NCI-H146 treated with DMSO at 0.1 percent for 48 hours (cell line): ENCODE measurements around the gene CRTC1.
"Not testable (repeated sequence)": the region's sequence is repeated elsewhere in the genome, so short reads cannot be mapped to it uniquely, and the experiment has no call there.

Experiments used
- DNase-seq: peaks from one replicate; lab custom pipeline; 2025; ENCODE audit not compliant: unreplicated experiment; lab: John Stamatoyannopoulos, UW

CRTC1 gene

DNA sequence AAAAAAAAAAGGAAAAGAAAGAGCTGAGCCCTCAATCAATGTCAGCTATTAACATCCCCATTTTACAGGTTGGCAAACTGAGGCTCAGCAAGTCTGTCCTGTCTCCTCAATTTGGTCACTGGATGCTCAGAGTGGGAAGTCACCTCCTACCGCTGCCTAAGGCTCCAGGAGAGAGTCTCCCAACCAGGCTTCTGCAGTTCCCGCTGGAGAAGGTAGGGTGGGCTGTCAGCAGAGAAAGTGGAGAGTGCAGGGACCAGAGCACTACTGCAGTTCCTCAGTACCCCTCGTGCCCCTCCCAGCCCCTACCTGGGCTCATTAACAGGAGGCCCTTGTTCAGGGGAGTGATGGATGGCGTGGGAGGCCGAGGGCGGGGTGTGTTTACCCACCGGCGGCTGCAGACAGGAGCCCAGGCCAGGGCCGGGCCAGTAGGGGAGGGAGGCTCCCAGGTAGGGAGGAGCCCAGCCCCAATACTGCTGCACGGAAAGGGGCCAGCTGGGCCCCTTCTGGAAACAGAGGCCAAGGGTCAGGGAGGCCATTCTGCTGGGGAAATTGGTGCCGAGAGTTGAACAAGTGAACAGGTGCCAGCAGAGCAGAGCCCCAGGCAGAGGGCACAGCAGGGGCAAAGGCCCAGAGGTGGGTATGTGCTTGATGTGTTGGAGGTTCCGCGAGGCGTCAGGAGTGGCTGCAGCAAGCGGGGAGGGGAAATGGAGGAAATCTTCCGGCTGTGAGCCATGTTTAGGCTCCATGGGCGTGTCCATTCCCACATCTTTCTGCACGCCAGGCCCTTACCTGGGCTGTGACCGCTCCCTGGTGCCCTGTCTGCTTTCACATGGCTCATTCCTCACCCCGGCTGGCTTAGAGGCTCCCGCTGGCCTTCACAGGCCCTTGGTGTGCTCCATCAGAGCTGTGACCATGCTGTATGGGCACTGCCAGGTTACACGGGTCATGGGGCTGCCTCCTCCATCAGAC, 115.2 kb downstream of the CRTC1 start:
- DNase-seq: peak; percentile 52

DNA sequence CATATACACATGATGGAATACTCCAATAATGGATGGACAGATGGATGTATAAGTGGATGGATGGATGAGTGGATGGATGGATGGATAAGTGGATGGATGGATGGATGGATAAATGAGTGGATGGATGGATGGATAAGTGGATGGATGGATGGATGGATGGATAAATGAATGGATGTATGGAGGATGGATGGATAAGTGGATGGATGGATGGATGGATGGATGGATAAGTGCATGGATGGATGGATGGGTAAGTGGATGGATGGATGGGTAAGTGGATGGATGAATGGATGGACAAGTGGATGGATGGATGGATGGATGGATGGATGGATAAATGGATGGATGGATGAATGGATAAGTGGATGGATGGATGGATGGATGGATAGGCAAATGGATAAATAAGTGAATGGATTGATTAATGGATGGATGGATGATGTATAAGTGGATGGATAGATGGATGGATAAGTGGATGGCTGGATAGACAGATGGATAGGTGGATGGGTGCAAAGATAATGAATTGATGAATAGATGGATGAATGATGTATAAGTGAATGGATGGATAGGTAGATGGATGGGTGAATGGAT, 116.0 kb downstream of the CRTC1 start:
- no peak for DNase-seq

DNA sequence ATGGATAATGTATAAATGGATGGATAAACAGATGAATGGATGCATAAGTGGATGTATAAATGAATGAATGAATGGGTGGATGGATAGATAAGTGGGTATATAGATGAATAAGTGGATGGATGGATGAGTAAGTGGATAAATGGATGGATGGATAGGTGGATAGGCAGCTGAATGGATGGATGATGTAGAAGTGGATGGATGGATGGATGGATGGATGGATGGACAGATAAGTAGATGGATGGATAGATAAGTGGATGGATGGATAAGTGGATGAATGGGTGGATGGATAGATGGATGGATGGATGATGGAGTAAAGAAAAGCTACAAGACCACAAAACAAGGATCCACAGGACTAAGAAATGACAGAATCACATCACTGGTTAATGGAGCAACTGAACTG, 116.6 kb downstream of the CRTC1 start:
- no peak for DNase-seq

DNA sequence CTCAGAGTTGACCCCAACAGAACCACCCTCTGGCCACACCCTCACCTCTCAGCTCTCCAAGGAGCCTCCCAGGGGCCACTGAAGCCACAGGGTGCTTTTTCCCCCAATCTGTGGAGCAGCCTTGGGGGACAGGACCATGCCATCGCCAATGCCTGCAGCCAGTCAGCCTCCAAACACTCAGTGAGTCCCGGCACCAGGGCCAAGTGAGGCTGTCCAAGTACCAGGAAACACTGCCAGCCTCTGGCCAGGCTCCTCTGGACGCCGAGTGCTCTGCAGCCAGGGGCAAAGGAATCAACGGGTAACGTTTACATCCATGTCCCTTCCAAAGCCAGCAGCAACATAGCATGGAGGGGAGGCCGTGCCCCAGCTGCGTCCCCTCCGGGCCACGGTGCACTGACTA, 117.2 kb downstream of the CRTC1 start:
- DNase-seq: no peak

DNA sequence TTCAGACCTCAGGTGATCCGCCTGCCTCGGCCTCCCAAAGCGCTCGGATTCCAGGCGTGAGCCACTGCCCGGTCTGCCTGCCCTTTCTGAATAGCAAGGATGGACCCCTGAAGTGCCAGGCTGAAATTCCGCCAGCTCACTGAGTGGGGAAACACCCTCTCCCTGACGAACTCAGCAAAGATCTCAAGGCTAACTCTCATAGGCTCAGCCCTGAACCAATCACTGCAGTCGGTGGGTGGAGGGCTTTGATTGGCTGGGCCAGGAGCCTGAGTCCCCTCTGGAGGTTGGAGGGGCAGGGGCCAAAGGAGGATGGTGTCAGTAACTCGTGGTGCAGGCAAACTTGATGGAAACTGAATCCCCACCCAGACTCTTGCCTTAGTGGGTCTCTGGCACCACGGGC, 118.9 kb downstream of the CRTC1 start:
- DNase-seq: no peak

DNA sequence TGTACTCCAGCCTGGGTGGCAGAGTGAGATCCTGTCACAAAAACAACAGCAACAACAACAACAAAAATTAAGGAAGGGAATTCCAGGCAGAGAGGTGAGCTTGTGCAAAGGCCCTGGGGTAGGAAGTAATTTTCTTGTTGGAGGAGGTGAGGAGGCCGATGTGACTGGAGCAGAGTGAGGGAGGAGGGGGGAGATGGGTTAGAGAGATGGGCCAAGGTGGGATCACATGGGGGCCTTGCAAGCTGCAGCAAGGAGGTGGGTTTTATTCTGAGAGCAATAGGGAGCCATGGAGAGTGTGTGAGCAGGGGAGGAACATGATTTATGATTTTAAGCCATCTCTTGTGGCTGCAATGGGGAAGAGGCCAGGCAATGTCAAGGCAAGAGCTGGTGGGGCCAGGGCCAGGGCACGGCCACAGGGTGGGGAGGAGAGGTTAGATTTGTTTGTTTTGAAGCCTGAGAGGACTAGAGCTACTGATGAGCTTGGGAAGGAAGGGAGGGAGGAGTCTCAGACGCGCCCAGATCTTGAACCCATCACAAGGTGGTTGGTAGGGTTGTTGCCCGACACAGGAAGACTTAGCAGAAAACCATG, 120.2 kb downstream of the CRTC1 start:
- DNase-seq: no peak

DNA sequence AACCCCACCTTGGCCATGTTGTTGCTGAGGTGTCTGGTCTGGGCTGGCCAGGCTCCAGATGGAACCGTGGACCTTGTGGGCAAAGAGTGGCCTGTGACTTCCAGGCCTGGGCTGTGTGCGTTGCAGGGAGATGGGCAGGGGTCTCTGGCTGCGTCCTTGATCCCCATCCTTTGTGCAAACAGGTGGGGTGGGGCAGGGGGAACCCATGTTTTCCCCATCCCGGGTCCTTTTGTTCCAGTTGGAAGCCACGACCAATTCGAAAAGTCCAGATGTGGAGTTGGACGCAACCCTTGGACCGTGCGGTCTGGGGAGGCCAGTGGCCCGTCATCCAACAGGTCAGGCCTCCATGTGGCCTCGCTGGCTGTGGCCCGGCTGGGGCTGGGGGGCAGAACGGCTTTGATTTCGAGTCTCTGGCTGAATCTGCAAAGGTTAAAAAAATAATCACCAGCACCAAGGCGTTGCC, 120.7 kb downstream of the CRTC1 start:
- DNase-seq: no peak

DNA sequence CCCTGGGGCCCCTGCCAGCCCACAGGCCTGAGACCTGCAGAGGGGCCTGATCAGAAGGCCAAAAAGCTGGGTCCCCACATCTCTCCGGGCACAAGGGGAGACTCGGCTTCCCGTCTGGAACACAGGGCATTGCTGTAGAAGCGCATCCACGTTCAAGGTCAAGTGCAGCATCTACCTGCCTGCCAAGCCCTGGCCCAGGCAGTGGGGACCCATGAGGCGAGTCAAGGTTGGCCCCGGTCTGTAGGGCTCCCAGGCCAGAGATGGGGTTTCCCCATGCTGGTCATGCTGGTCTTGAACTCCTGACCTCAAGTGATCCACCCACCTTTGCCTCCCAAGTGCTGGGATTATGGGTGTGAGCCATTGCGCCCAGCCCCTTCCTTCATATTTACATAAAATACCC, 121.2 kb downstream of the CRTC1 start:
- no peak for DNase-seq

DNA sequence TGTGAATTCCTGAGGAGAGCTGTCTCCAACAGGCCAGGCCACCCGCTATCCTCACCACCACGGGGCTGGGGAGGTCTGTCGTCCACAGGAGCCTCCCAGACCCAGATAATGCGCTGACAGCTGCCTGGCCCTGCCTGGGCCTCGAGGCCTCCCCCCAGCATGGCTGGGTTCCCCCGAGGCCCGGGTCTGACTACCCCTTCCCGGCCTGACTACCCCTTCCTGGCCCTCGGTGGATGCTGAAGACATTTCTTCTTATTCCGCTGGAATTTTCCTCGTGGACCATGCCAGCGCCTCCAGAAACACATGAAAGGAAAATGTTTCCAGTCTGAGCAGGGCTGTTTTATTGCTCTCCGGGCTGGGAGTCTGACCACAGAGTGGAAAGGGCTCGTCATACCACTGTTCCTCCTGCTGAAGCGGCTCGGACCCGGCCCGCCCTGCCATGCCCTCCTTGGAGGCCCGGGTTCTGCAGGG, 124.4 kb downstream of the CRTC1 start:
- no peak for DNase-seq

DNA sequence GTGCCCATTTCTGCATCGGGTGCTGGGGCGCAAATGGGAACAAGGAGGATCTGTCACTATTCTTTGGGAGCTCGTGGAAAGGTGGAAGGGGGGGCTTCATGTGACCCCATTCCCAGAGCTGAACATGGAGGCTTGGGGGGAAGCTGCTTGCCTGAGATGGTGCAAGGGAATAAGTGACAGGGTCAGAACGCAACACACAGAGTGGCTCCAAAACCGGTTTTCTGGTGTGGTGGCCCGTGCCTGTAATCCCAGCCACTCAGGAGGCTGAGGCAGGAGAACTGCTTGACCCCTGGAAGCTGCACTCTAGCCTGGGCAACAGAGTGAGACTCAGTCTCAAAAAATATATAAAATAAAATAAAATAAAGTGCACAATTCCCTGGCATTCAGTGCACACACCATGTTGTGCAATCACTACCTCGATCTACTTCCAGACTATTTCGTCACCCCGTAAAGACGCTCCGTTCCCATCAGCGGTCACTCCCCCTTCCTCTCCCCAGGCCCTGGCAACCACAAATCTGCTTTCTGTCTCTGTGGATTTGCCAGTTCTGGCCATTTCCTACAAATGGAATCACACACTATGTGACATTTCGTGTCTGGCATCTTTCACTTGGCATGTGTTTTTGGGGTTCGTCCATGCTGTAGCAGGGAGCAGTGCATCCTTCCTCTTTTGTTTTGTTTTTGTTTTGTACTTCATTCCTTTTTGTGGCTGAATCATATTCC, 125.8 kb downstream of the CRTC1 start:
- DNase-seq: no peak

DNA sequence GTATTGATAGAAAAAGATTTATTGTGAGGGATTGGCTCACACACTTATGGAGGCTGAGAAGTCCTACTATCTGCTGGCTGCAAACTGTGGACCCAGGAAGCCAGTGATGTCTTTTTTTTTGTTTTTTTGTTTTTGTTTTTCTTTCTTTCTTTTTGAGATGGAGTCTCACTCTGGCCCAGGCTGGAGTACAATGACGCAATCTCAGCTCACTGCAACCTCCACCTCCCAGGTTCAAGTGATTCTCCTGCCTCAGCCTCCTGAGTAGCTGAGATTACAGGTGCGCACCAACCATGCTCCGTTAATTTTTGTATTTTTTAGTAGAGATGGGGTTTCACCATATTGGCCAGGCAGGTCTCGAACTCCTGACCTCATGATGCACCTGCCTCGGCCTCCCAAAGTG, 128.2 kb downstream of the CRTC1 start:
- not testable (repeated sequence) for DNase-seq

DNA sequence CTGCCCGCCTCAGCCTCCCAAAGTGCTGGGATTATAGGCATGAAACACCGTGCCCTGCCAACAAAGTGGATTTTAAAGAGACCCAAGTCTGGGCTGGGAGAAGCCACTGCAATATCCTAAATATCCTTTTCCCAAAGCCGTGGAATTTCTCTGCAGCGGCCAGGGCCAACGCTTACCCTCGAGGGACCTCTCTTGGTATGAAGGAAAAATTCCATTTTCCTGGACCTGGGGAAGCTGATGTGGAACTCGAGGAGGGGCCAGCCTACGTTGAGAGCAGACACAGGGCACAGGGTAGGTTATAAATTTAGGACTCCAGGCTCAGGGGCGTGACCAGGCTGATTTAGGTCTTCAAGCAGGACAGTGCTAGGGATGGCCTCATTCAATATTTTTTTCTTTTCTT, 130.6 kb downstream of the CRTC1 start:
- no peak for DNase-seq

DNA sequence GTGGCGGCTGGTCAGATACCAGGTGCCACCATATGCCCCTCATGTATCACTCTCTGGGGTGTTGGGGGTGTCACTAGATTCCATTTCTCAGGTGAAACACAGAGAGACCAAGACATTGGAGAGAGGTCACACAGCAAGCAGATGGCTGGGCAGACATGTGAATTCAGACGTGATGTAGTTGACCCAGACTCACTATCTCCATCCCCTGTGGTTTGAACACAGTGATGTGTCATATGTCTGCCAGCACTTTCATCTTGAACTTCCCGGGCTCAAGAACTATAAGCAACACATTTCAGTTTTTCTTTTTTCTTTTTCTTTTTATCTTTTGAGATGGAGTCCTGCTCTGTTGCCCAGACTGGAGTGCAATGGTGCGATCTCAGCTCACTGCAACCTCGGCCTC, 132.2 kb downstream of the CRTC1 start:
- DNase-seq: no peak

DNA sequence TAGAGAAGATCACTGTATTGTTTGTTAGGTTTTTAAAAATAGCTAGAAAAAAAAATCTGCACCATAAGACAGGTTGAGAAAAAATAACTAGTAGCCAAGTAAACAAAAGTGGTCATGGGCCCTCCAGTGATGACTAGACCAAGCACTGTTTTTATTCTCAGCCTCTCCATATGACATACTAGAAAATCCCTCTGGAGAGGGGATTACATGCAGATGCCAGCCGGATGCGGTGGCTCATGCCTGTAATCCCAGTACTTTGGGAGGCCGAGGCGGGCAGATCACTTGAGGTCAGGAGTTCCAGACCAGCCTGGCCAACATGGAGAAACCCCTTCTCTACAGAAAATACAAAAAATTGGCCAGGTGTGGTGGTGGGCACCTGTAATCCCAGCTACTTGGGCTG, 133.2 kb downstream of the CRTC1 start:
- not testable (repeated sequence) for DNase-seq

DNA sequence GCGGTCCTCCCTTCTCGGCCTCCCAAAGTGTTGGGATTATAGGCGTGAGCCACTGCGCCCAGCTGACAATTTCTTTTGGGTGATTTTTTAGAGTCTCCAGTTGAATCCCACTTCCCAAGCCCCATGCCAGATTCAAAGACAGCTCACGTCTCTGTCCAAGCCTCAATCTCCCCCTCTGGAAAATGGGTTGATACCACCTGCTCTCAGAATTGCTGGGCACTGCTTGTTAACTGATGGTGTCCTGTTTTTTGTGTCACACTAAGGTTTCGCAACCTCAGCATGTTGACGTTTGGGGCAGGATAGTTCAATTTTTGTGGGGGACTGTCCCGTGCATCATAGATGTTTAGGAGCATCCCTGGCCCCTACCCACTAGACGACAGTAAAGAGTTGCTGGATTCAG, 134.1 kb downstream of the CRTC1 start:
- DNase-seq: no peak

DNA sequence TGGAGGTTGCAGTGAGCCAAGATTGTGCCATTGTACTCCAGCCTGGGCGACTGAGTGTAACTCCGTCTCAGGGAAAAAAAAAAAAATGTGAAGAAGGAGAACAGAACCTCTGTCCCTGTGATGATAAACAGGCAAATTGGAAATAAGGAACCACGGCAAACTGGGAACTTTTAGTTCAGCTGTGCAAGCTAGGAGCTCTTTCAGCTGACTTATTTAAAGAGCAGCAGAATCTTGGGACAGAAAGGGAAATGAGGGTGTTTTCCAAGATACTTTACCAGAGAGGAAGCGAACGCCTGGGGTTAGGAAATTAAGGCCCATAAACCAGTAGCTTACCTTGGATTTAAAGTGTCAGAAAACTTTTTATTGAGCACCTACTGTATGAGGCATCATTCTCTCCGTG, 145.3 kb downstream of the CRTC1 start:
- no peak for DNase-seq

DNA sequence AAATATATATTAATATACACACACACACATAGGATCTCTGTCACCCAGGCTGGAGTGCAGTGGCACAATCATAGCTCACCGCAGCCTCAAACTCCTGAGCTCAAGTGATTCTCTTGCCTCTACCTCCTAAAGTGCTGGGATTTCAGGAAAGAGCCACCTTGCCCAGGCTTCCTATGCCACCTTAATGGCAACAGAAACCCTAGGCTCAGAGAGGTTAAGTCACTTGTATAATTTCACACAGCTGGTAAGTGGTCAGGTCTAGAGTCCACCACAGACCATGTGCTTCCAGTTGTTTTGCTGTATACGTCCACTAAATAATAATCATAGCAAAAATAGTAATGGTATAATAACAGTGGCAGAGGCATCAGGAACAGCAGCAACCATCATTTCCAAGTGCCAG, 147.0 kb downstream of the CRTC1 start:
- DNase-seq: no peak

DNA sequence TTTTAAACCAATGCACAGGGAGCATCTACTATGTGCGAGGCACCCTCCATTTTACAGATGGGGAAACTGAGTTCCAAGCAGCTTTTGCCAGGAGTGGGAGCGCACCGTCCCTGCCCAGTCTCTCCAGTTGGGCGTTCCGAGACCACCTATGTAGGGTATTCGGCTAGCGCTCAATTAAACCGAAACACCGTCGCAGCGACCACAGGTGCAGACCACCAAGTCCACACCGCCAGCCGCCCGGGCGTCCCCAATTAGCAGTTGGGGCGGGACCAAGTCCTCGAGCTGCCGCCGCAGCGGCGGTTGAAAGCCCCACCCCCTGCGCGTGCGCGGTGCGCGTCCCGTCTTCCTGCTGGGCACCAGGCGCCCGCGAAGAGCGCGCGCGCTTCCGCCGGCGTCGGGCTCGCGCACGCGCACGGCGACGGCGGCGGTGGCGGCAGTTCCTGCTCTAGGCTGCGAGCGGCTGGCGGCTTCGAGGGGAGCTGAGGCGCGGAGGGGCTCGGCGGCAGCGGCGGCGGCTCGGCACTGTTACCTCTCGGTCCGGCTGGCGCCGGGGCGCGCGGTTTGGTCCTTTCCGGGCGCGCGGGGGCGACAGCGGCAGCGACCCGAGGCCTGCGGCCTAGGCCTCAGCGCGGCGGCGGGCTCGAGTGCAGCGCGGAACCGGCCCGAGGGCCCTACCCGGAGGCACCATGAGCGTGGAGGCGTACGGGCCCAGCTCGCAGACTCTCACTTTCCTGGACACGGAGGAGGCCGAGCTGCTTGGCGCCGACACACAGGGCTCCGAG, 148.2 kb downstream of the CRTC1 start, which contains the start of gene UPF1:
Gene UPF1 (plus strand): TSS at position 436 of the 782 bp plus-strand sequence. CDS start 251 bp downstream, at position 687.
- DNase-seq: peak; percentile 84
